Subcutaneous adipose tissue (tissue), 4 donors: ENCODE measurements around the gene FAM24A. TPM values are rescaled to one million over a fixed set of nuclear protein-coding genes. Genes with fewer than 3 reads are reported as not detected.

Experiments
- total RNA-seq, 4 donors: library from RNA; depleted of rRNA; stranded (reverse); fragments of >200 nt; gene quantifications; one replicate each; pipeline ENCODE4 v1.1.0, GENCODE V29; 2016
- TF ChIP-seq, protein P1 (sequence below): fragments of 450-650 bp; IDR thresholded peaks from one replicate; pipeline ENCODE4 v1.5.1; 2016; ENCODE audit warnings: low read depth, mild to moderate bottlenecking, control low read depth, antibody characterized with exemption, moderate library complexity

FAM24A gene
- total RNA-seq, 4 donors from 2014 or later = not detected

DNA sequence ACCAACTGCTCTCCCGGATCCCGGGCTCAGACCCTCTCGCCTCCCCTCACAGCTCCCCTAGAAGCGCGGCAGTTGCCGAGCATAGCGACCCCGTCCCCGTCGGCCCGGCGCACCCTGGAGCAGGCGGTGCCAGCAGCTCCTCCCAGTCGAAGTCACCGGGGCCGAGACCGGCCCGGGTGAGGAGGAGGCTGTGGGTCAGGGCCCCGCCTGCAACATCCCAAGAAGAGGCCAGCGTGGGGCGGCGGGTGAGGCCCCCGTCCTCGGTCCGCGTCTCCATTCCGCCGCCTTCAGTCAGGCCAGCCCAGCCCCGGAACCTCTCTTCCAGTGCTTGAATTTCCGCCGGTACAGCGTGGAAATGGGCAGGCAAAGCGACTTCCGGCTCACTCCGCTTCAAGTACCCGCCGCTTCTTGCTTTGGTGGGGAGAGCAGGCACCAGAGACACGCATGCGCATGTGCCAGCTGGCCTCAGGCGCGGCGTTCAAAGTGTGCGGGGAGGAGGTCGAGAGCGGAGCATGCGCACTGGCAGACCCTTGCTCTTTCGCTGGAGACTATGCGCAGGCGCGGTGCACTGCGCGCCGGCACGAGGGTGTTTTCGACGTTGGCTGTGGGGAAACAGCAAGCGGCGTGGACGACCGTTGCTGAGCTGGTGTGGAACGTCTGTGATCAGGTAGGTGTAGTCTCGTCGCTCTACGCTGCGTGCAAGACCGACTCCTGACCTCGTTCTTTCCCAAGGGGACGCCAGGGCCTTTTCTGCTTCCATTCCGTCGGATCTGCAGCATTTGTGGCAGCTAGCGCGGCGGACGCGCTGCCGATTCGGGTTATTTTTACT, 43.7 kb downstream of the FAM24A start, which contains the start of gene C10orf88:
C10orf88 (minus strand) TSS at position 326 of the 829 bp plus-strand sequence; CDS start at position 277, 49 bp downstream.
- TF ChIP-seq, protein P1, sequence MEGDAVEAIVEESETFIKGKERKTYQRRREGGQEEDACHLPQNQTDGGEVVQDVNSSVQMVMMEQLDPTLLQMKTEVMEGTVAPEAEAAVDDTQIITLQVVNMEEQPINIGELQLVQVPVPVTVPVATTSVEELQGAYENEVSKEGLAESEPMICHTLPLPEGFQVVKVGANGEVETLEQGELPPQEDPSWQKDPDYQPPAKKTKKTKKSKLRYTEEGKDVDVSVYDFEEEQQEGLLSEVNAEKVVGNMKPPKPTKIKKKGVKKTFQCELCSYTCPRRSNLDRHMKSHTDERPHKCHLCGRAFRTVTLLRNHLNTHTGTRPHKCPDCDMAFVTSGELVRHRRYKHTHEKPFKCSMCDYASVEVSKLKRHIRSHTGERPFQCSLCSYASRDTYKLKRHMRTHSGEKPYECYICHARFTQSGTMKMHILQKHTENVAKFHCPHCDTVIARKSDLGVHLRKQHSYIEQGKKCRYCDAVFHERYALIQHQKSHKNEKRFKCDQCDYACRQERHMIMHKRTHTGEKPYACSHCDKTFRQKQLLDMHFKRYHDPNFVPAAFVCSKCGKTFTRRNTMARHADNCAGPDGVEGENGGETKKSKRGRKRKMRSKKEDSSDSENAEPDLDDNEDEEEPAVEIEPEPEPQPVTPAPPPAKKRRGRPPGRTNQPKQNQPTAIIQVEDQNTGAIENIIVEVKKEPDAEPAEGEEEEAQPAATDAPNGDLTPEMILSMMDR = no peak

DNA sequence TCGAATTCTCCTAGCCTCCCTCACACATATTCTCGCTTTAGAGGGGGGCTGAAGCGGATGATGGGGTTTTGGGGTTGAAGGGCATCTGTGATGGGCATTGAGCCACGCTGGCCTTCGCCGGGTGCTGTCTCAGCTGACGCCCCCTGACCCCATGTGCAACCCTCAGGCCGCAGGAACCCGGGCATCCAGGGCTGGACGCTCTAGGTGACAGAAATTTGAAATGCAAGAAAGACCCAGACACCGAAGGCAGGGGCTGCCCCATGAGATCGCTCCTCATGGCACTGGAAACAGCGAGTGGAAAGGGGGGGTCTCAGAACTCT, 44.3 kb downstream of the FAM24A start:
- TF ChIP-seq, protein P1 = no peak

DNA sequence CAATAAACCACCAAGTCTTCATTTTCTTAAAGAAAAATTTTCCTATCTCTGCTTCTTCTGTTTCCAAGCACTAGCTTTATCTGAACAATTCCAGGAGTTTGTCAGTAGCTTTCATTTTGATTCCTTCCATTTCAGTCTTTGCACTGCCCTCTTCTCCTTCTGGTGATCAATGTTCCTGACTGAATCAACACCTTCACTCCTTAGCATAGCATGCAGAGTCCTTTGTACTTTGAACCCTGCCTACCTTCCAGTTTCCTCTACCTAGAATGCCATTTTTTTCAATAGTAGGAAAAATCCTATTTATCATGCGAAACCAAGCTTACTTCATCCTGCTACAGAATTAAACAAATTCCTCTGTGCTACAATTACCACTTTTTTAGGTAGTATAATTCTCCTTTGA, 45.5 kb downstream of the FAM24A start:
- TF ChIP-seq, protein P1 = no peak

DNA sequence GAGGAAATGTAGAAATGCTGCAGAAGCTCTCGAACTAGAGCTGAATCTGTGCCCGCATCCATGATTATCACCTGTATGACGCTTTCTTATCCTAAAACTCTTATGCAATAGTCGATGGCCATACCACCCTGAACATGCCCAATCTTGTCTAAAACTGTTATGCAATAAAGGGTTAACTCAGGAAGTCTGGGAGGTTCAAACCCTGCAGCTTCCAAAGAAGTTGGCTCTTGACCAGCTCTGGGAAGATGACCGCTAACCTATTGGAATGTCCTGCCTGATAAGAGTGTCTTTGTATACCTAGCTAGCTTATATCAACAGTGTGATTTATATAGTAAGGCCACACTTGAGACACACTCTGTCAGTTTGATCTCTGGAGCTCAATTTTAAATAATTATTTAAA, 47.1 kb downstream of the FAM24A start:
- TF ChIP-seq, protein P1 = no peak

DNA sequence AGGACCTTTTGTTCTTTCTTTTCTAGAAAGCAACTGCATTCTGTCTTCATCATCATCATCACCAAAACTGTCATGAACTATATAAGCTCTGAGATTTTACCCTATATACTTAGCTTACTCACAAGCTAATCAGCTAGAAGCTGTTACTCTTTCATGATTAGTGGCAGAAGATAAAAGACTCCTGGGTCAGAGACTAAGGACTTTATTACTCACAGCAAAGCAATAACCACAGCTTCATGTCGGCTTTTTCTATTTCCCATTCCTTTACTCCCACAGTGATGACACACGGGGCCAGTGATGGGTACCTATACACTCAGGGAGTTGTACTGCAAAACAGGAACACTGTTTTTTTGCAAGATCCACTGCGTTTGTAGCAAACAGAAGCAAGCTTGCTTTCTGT, 52.0 kb downstream of the FAM24A start:
- TF ChIP-seq, protein P1 = no peak

Other genes with a start within 250 kb of the FAM24A start
- not detected for gene C10orf120, start 210.8 kb upstream of the FAM24A start, total RNA-seq
- gene CUZD1, start 64.8 kb upstream of the FAM24A start, total RNA-seq = under 1 TPM in 3 of 4 donors, not detected in 1; 0.44 to 0.85 (median 0.49) TPM
- gene FAM24B, start 31.0 kb upstream of the FAM24A start, total RNA-seq = 1 to 10 TPM in 3 of 4 donors, not detected in 1; 1.5 to 4.8 (median 1.9) TPM
- 10 to 100 TPM in 1 of 4 donors, 1 to 10 TPM in 3; 4.3 to 10.8 (median 7.0) TPM for gene C10orf88, start 43.6 kb downstream of the FAM24A start, total RNA-seq
- gene PSTK, start 69.8 kb downstream of the FAM24A start, total RNA-seq = 1 to 10 TPM; 2.4 to 6.2 (median 3.0) TPM
- gene IKZF5, start 98.2 kb downstream of the FAM24A start, total RNA-seq = 10 to 100 TPM; 10.4 to 16.0 (median 14.0) TPM
- gene ACADSB, start 98.4 kb downstream of the FAM24A start, total RNA-seq = 10 to 100 TPM; 15.6 to 25.6 (median 19.6) TPM
- gene HMX3, start 225.4 kb downstream of the FAM24A start, total RNA-seq = not detected
- gene HMX2, start 237.5 kb downstream of the FAM24A start, total RNA-seq = not detected
- 100 to 1,000 TPM in 2 of 4 donors, 10 to 100 TPM in 2; 78.0 to 129 (median 95.9) TPM for gene BUB3, start 243.8 kb downstream of the FAM24A start, total RNA-seq